Mucosa of rectum (tissue), 2 donors: Measurements from ENCODE around the gene PTP4A2.
"Not testable (repeated sequence)": the region's sequence is repeated elsewhere in the genome, so short reads cannot be mapped to it uniquely, and the experiment has no call there.

ENCODE experiments used
- H3K27ac ChIP-seq, 2 donors: one replicate each; pipeline ENCODE4 v1.7.0; 2013; ENCODE audit warnings: inconsistent platforms in 2 of 2, low read depth in 2 of 2, low read length in 2 of 2
- H3K27me3 ChIP-seq, 2 donors: one replicate each; pipeline ENCODE4 v1.7.0; 2013; ENCODE audit warnings: low read length in 2 of 2; ENCODE audit not compliant: control insufficient read depth in 2 of 2, insufficient read depth in 2 of 2
- H3K36me3 ChIP-seq, 2 donors: one replicate each; pipeline ENCODE4 v1.7.0; 2013; ENCODE audit warnings: low read length in 2 of 2; ENCODE audit not compliant: control insufficient read depth in 2 of 2, insufficient read depth in 2 of 2
- H3K4me1 ChIP-seq, 2 donors: one replicate each; pipeline ENCODE4 v1.7.0; 2013; ENCODE audit warnings: low read length in 2 of 2, mild to moderate bottlenecking in 1 of 2; ENCODE audit not compliant: control insufficient read depth in 2 of 2, insufficient read depth in 2 of 2
- H3K4me3 ChIP-seq, 2 donors: one replicate each; pipeline ENCODE4 v1.7.0; 2013; ENCODE audit warnings: low read length in 2 of 2
- H3K9ac ChIP-seq, 2 donors: one replicate each; pipeline ENCODE4 v1.7.0; 2013; ENCODE audit warnings: low read length in 2 of 2, low read depth in 1 of 2, mild to moderate bottlenecking in 1 of 2
- H3K9me3 ChIP-seq, 2 donors: one replicate each; pipeline ENCODE4 v1.7.0; 2013; ENCODE audit warnings: low read length in 2 of 2; ENCODE audit not compliant: control insufficient read depth in 2 of 2
- donor health status: healthy.
- donor health status: Normal muscosa, but diverticular disease.

The PTP4A2 gene

GRCh38 chr1:31949862-31950261 is 11.7 kb upstream of the PTP4A2 start:
- H3K36me3 ChIP-seq: no peaks in the 10 kb centered on the region
- H3K9me3 ChIP-seq: no peaks in the 10 kb centered on the region
- H3K9ac ChIP-seq: no peak overlapping the region
- H3K27me3 ChIP-seq: no peaks in the 10 kb centered on the region
- peaks cover 12 to 19% of the 10 kb centered on the region in 2 donors for H3K4me1 ChIP-seq
- H3K4me3 ChIP-seq: no peak overlapping the region
- H3K27ac ChIP-seq: no peak overlapping the region

GRCh38 chr1:31945677-31946076 is 7.5 kb upstream of the PTP4A2 start:
- H3K4me3 ChIP-seq, H3K27me3 ChIP-seq, H3K9me3 ChIP-seq, H3K9ac ChIP-seq, H3K36me3 ChIP-seq: not testable (repeated sequence)
- Histone ChIP-seq H3K4me1 (peaks cover 21 to 22% of the 10 kb centered on the region in 2 donors), H3K27ac (peak overlapping the region in 1 of 2 donors; percentile 98)

GRCh38 chr1:31944205-31945089 is 6.3 kb upstream of the PTP4A2 start:
- peak overlapping the region; percentile 65 to 71 for H3K4me3 ChIP-seq

GRCh38 chr1:31943546-31944184 is 5.5 kb upstream of the PTP4A2 start:
- Histone ChIP-seq H3K36me3 (no peaks in the 10 kb centered on the region), H3K27ac (peak overlapping the region; percentile 98), H3K27me3 (no peaks in the 10 kb centered on the region), H3K9ac (peak overlapping the region; percentile 83 to 88), H3K4me1 (peaks cover 34 to 36% of the 10 kb centered on the region in 2 donors), H3K4me3 (peak overlapping the region; percentile 65 to 71), H3K9me3 (no peaks in the 10 kb centered on the region)

More at GRCh38 chr1:31944205-31945089, 6.3 kb upstream of the PTP4A2 start:
- H3K4me1 ChIP-seq: peaks cover 29 to 30% of the 10 kb centered on the region in 2 donors
- no peaks in the 10 kb centered on the region for H3K27me3 ChIP-seq
- H3K36me3 ChIP-seq: no peaks in the 10 kb centered on the region
- no peaks in the 10 kb centered on the region for H3K9me3 ChIP-seq
- H3K27ac ChIP-seq: peak overlapping the region; percentile 98
- H3K9ac ChIP-seq: peak overlapping the region; percentile 83 to 88

GRCh38 chr1:31942061-31942460 is 3.9 kb upstream of the PTP4A2 start:
- not testable (repeated sequence) for H3K27me3 ChIP-seq, H3K36me3 ChIP-seq, H3K9me3 ChIP-seq, H3K4me3 ChIP-seq, H3K9ac ChIP-seq
- peaks cover 38% of the 10 kb centered on the region in 2 donors for H3K4me1 ChIP-seq
- peak overlapping the region in 1 of 2 donors; percentile 20 for H3K27ac ChIP-seq

- Histone ChIP-seq H3K27me3 (no peaks in the 10 kb centered on the region), H3K4me1 (peaks cover 46 to 53% of the 10 kb centered on the region in 2 donors), H3K9ac (peak overlapping the region; percentile 16 to 49), H3K36me3 (no peaks in the 10 kb centered on the region), H3K4me3 (no peak overlapping the region), H3K27ac (peak overlapping the region; percentile 77 to 95), H3K9me3 (no peaks in the 10 kb centered on the region)
Measured at GRCh38 chr1:31939484-31940329, 1.5 kb upstream of the PTP4A2 start.

GRCh38 chr1:31937300-31938183 is 626 bp downstream of the PTP4A2 start:
- H3K27ac ChIP-seq: peak overlapping the region; percentile 93 to 95
- no peaks in the 10 kb centered on the region for H3K9me3 ChIP-seq
- H3K36me3 ChIP-seq: no peaks in the 10 kb centered on the region
- H3K9ac ChIP-seq: peak overlapping the region; percentile 89 to 97
- peak overlapping the region; percentile 91 to 95 for H3K4me3 ChIP-seq
- H3K4me1 ChIP-seq: peaks cover 49 to 53% of the 10 kb centered on the region in 2 donors
- H3K27me3 ChIP-seq: no peaks in the 10 kb centered on the region

- H3K4me3 ChIP-seq: peak overlapping the region; percentile 91 to 95
- H3K27ac ChIP-seq: peak overlapping the region; percentile 93 to 95
- H3K9me3 ChIP-seq: no peaks in the 10 kb centered on the region
- H3K9ac ChIP-seq: peak overlapping the region; percentile 89 to 97
- H3K36me3 ChIP-seq: no peaks in the 10 kb centered on the region
- H3K4me1 ChIP-seq: peaks cover 52 to 59% of the 10 kb centered on the region in 2 donors
- H3K27me3 ChIP-seq: no peaks in the 10 kb centered on the region
Measured at GRCh38 chr1:31936981-31937299, 1.2 kb downstream of the PTP4A2 start.

- H3K9me3 ChIP-seq: no peaks in the 10 kb centered on the region
- H3K27ac ChIP-seq: peak overlapping the region; percentile 93 to 95
- peaks cover 56 to 64% of the 10 kb centered on the region in 2 donors for H3K4me1 ChIP-seq
- no peaks in the 10 kb centered on the region for H3K27me3 ChIP-seq
- H3K9ac ChIP-seq: peak overlapping the region; percentile 89 to 97
- H3K4me3 ChIP-seq: peak overlapping the region; percentile 91 to 95
- H3K36me3 ChIP-seq: no peaks in the 10 kb centered on the region
Measured at GRCh38 chr1:31936278-31936980, 1.7 kb downstream of the PTP4A2 start.
